Measurements from ENCODE around the gene ZBTB7C.

DNA sequence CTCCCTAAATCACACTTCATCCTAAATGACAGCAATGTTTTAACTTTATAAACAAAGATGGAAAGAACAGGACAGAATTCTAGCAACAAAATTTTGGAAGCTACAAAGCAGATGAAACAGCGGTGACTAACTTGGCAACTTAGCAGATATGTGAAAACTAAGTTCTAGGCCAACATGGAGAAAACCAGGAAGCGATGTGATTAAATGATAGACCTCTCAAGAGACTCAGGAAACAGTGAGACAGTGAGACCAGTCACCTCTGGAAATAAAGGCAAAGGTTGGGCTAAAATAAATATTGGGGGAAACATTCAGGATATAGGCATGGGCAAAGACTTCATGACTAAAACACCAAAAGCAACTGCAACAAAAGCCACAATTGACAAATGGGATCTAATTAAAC, 24.4 kb upstream of the ZBTB7C start:
- TF ChIP-seq POLR2A (IDR thresholded peaks at IDR 0.05) = no peak
- TF ChIP-seq, protein P1, sequence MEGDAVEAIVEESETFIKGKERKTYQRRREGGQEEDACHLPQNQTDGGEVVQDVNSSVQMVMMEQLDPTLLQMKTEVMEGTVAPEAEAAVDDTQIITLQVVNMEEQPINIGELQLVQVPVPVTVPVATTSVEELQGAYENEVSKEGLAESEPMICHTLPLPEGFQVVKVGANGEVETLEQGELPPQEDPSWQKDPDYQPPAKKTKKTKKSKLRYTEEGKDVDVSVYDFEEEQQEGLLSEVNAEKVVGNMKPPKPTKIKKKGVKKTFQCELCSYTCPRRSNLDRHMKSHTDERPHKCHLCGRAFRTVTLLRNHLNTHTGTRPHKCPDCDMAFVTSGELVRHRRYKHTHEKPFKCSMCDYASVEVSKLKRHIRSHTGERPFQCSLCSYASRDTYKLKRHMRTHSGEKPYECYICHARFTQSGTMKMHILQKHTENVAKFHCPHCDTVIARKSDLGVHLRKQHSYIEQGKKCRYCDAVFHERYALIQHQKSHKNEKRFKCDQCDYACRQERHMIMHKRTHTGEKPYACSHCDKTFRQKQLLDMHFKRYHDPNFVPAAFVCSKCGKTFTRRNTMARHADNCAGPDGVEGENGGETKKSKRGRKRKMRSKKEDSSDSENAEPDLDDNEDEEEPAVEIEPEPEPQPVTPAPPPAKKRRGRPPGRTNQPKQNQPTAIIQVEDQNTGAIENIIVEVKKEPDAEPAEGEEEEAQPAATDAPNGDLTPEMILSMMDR (IDR thresholded peaks at IDR 0.05) = no peak
